Measurements from ENCODE around the gene EML2.
"Not testable (repeated sequence)": the region's sequence is repeated elsewhere in the genome, so short reads cannot be mapped to it uniquely, and the experiment has no call there.

Gene EML2

DNA sequence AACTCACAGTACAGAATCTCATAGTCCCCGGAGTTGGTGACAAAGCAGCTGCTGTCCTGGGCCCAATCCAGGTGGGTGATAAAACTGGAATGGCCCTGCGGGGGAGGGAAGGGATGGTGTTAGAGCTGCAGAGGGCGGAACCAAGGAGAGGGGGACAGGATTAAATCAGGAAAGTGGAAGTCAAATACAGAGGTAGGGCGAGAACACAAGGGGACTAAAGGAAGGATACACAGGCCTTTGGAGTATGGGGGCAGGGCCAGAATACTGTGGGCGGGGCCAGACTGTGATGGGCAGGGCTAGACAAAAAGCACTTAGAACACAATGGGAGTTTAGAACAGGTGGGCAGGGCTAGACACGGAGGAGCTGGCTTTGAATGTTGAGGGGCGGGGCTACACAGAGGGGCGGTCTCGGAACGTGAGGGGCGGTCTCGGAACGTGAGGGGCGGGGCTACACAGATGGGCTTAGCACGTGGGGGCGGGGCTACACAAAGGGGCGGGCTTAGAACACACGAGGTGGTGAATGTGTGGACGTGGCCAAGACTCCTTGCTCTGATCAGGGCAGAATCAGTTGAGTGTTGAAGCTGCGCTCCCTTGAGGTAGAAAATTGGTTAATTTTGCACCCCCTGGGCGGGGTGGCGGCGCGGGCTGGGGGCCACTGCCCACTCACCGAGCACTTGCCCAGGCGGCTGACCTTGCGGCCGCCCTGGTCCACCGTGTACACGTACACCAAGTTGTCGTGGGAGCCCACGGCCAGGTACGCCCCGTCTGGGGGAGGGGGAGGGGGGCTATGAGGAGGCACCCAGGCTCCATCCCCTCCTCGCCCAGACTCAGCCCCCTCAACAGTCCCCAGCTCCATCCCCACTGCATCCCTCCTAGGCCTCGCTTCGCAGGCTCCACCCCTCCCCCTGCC lies 23.1 kb downstream of the EML2 start:
- no peak for DNase-seq (ENCODE audit: low read depth)

DNA sequence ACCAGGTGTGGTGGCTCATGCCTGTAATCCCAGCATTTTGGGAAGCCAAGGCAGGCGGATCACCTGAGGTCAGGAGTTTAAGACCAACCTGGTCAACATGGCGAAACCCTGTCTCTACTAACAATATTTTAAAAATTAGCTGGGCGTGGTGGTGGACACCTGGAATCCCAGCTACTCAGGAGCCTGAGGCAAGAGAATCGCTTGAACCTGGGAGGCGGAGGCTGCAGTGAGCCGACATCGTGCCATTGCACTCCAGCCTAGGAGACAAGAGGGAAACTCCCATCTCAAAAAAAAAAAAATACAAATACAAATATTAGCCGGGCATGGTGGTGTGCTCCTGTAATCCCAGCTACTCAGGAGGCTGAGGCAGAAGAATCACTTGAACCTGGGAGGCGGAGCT lies 24.1 kb downstream of the EML2 start:
- not testable (repeated sequence) for DNase-seq (ENCODE audit: low read depth)

DNA sequence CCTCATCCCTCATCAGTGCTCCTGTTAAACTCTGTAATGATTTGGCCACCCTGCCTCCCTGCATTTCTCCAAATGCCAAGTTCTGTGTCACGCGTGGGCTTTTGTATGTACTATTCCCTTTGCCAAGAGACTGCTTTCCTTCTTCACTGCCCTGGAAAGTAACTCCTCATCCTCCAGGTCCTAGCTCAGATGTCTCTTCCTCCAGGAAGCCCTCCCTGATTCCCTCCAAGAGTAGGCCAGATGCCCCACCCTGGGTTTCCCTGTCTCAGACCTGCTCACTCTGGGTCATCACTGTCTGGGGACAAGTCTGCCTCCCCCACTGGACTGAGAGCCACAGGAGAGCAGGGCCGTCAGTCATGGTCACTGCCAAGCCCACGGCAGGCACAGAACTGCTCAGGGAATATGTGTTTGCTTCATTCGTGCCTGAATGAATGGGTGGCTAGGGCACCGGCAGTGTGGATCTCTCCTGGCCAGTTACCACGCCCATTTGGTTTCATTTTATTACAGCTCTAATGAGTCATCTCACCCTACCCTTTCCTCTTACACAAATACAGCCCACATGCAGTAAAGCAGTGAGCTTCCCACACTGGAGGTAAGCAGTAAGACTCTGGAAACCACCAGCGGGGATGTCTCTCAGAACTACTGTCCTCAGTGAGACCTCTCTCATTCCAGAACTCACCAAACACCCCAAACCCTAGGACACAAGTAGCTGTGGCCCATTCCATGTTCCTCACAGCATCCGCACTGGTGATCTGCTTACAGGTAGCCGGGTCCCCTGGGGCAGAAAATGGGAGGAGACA lies 25.1 kb downstream of the EML2 start:
- DNase-seq (ENCODE audit: low read depth): peak; percentile 85

DNA sequence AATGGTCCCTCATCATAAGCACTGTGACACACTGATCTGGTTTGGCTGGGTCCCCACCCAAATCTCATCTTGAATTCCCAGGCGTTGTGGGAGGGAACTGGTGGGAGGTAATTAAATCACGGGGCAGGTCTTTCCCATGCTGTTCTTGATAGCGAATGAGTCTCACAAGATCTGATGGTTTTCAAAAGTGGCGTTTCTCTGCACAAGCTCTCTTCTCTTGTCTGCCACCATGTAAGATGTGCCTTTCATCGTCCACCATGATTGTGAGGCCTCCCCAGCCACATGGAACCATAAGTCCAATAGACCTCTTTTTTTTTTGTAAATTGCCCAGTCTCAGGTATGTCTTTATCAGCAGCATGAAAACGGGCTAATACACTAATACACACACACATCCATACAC lies 30.2 kb downstream of the EML2 start:
- no peak for DNase-seq (ENCODE audit: low read depth)

DNA sequence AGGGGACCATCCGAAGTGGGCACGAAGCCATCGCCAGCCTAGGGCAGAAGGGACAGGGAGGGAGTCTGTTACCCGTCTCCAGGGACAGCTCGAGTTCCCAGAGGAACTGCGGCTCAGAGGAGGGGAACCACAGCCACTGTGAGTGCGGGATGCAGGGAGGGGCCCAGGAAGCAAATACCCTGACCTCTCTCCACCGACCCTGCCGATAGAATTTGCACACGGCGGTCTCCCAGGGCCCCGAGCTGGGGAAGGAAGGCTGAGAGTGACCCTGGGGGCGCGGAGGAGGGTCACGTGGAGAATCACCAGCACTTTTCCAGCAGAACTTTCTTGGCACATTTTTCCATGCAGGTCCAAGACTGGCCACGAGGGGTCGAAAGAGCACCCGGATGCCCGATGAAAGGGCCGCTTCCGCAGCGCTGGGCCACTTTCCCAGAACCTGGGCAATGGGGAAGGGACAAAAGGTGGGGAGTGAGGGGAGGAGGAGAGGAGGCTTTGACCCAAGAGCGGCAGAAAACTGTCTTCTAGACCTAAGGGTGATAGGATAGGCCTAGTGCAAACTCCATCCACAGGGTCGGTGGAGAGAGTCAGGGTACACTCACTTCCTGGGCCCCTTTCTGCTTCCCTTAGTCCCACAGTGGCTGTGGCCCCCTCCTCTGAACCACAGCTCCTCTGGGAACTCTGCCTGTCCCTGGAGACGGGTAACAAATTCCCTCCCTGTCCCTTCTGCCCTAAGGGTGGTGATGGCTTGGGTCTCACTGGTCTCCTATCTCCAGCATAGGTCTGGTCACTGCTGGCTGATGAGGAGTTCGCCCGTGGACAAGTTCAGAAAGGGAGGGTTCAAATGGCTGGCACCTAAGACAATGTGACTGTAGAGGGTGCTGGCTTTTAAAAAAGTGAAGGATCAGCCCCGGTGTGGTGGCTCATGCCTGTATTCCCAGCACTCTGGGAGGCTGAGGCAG lies 31.8 kb downstream of the EML2 start:
- DNase-seq (ENCODE audit: low read depth): no peak

DNA sequence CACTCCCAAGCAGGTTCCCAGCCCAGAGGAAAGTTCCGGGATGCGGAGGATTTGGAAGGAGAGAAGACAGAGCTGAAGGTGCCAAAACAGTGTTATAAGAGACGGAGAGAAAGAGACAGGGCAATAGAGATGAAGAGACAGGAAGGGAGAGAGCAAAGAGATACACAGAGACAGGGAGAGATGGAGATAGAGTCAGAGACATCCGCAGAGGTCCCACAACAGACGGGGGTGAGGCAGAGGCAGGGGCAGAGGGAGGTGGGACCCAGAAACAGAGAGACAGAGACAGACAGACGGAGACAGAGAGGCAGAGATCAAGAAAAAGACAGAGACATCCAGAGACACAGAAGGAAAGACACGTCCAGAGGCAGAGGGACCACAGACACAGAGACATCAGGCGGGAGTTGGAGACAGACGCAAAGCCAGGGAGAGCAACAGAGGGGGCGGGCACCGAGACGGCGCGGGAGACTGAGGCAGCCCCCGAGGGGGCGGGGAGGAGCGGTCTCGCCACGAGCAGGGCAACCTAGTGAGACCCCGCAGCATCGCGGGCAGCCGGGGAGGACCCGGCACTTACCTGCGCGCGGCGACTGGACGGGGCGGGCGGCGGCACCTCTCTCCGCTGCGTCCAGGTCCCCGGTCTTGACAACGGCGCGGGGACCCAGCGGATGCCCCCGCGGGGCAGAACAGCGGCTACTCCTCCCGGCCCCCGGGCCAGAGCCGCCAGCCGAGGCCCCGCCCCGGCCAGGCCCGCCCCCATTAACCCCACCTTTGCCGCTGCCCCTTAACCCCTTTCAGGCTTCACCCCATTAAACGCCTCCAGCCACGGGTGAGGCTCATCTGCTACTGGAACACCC lies 37.4 kb downstream of the EML2 start, which contains the start of gene GPR4:
TSS of gene GPR4 (minus strand) at position 689 of the 851 bp plus-strand sequence. CDS start 10,346 bp downstream, outside the sequence.
- DNase-seq (ENCODE audit: low read depth): no peak

DNA sequence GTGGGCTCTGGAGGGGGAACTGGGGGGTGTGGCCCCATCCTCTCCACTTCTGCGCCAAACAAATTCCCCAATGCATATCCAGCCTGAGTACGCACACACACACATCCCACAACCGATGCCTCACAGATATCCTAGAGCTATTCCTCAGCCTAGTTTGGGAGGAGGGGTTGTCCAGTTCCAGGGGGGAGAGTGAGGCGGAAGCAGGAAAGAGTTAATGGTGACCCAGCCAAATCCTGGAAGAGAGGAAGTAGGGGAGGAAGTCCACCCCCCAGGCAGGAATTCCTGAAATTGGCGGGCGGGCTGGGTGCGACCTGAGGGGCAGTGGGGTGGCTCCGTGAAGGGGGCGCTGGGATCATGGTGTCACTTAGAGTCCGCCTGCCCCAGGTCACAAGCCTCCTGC lies 38.1 kb downstream of the EML2 start:
- DNase-seq (ENCODE audit: low read depth): no peak

DNA sequence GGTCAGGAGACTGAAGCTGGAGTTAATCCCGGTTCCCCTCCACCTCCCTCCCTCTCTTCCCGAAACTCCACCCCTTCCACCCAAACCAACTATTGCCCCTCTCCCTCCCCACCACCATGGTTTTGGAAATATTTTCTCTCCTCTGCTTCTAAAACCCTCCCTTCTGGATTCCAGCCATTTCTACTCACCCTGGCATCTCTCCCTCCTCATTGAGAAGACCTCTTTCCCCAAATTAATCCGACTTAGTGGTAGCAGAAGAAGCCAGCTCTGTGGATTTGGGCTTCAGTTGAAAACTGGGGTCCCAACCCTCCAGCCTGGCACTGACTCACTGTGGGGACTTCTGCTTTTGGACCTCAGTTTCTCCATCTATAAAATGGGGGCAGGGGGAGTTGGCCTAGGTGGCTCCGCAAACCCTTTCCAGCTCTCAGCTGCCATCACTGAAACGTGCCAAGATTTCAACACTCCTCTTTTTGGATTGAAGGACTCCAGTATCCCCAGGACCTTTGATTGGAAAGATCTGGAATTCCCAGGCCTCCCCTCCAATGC lies 38.8 kb downstream of the EML2 start:
- no peak for DNase-seq (ENCODE audit: low read depth)

DNA sequence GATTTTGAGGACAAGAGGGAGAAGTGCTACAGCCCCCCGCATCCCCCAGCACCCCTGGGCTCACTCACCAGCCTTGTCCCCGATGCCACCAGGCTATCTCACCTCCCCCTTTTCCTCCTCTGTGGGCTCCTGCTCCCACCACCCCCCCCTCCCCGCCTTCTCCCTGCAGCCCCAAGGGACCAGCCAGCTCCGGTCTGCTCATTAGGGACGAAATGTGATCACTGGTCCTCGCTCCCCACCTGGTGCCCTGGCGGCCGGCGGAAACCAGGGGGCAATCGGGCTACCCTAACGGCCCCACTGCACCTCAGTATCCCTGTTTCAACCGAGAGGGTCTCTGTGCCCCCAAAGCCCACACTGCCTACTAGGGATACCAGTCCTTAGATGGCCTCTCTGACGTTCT lies 39.9 kb downstream of the EML2 start:
- DNase-seq (ENCODE audit: low read depth): no peak

DNA sequence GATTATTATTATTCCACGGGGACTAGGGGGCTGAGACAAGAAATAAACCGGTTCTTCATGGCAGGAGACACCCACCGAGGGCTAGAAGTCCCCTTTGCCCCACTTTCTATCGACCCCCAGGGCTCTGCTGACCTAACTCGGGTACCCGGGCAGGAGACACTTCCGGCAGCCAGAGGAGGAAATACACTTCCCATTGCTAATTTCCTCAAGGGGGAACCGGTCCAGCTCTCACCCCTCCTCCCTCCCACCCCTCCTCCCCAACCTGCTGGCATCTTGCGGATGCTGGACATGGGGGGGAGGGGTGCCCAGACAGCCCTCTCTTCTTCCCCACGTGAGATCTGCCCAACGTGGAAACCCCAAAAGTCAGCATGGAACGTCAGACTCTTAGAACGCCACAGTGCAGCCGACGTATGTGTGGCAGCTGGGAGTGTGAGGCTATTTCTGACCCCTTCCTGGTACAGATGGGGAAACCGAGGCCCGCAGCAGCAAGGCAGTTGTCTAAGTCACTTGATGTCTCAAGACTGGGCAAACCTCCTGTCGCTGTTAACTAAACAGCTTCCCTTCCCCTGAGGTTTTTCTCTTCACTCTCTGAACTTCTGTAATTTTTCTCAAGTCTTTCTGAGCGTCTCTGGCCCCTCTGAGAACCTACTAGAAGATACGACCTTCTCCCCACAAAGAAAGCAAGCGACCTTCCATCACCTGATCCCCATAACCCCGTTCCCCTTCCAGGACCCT lies 40.8 kb downstream of the EML2 start:
- DNase-seq (ENCODE audit: low read depth): no peak

DNA sequence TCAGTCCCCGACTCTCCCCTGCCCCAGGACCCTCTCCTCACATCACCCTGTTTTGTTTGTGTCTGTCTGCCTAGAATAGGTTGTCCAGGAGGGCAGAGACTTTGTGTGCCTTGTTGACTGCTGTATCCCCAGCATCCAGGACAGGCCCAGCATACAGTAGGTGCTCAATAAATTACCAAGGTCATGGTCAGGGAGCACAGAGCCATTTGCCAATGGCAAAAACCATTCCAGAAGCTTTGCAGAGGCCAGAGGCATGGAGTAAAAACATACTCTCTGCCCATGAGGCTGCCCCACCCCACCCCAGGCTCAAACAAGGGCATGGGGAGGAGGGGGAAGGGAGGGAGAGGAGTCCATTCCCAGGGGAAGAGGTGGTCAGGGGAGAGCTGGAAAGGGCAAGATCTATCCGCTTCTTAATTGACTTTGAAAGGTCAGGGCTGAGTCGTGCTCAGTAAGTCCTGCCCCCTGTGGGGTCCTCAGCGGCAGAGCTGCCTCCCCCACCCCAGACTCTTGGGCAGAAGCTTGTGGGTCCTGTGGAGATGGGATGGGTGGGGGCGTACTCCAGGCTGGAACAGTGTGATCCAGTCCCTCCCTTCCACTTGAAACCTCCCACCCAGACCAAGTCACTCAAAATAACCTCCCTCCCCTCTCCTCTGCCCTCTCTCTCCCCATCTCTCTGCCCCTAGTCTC lies 41.6 kb downstream of the EML2 start:
- DNase-seq (ENCODE audit: low read depth): no peak

DNA sequence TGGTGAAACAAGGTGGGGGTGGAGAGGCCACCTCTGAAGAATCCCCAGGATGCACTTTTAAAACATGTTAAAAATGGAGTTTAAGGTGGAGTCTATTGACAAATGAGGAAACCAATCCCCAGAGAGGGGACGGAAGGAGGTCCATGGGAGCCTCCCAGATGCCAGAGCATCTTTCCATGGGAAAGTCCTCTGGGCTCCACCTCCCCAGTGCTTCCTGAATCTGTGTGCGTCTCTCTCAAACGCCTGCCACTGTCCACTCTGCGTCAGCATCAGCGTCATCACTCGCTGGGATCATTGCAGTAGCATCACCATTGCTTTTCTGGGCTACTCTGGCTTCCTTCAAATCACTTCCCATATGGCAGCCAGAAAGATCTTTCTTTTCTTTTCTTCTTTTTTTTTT lies 43.4 kb downstream of the EML2 start:
- DNase-seq (ENCODE audit: low read depth): no peak

DNA sequence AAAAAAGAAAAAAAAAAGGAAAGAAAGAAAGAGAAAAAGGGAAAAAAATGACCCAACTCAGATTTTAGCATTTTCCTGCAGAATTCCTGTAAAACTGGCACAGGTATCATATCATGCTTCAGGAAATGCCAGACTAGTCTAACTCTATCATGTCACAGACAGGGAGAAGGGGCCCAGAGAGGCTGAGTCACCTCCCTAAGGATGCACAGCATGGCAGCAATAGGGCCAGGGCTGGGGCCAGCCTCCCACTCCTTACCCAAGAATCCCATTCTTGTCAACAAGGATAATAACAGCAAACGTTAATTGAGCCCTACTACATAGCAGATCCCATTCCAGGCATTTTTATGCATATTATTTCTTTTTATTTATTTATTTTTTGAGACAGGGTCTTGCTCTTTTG lies 45.7 kb downstream of the EML2 start:
- DNase-seq (ENCODE audit: low read depth): no peak

DNA sequence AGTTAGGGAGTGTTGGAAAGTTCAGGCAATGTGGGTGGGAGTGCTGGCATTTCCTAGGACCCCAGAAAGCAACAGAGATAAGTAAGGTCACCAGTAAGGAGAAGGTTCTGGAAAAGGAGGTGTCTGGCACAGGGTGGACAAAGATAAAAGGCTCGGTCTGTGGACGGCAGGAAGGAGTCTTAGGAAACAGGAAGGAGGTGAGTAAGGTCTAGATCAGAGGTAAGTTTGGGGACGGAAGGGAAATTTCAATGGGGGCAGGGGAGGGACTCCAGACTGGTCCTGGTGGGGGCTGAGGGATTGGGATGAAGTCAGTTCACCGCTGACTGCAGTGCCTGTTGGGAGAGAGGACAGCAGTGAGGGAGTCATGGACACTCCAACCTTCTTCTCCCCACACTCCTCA lies 46.8 kb downstream of the EML2 start:
- no peak for DNase-seq (ENCODE audit: low read depth)

DNA sequence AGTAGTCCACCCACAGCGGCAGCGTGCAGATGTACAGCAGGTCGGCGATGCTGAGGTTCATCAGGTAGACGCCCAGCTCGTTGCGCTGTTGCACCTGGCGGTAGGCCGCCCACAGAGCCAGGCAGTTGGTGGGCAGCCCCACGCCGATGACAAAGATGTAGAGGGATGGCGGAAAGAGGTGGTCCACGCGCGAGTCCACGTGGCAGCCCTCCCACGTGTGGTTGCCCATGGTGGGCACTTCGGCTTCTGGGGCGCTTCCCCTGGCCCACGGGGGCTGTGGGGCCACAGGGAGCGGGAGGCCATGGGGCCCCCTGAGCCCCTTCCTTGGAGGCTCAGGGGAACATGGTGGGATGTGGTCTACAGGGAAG lies 47.6 kb downstream of the EML2 start:
- DNase-seq (ENCODE audit: low read depth): no peak

DNA sequence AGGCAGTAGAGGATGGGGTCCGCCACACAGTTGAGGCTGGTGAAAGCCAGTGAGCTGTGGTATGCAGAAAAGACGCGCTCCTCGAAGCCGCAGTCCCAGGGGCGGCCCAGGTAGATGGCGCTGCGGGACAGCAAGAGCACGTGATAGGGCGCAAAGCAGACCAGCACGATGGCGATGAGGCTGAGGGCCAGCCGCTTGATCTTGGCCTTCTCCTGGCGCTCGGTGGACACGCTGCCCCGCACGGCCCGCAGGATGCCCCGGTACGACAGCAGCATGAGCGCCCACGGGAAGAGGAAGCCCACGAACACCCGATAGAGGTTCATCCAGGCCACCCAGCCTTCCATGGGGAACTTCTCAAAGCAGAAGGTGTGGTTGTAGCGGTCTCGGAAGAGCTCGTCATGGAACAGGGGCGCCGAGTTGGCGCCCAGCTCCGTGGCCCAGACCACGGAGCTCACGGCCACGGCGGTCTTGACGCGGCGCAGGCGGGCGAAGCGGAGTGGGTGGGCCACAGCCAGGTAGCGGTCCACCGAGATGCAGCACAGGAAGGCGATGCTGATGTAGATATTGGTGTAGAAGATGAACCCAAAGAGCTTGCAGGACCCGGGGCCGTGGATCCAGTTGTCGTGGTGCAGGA lies 48.1 kb downstream of the EML2 start:
- no peak for DNase-seq (ENCODE audit: low read depth)

DNA sequence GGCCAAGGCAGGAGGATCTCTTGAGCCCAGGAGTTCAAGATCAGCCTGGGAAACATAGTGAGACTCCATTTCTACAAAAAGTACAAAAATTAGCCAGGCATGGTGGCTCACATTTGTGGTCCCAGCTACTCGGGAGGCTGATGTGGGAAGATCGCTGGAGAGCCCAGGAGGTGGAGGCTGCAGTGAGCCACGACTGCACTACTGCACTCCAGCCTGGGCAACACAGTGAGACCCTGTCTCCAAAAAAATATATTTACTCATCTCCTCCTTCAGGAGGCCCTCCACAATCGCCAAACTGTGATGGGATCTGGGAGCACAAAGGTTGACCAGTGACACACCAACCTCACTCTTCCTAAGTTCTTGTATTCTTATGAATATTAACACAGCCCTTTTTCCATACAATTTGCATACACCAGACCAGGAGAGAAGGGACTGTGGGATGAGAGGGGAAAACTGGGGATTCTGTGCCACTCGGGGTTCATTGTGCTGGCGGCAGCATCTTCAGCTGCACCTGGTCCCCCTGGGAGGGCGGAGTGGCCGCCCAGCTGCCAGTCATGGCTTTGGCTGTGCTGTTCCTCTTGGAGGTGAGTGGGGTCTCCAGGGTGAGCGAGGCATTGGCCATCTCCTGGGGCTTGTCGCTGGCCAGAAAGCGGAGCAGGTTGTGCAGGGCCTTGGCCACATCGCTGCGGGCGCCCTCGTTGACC lies 48.7 kb downstream of the EML2 start:
- DNase-seq (ENCODE audit: low read depth): no peak

DNA sequence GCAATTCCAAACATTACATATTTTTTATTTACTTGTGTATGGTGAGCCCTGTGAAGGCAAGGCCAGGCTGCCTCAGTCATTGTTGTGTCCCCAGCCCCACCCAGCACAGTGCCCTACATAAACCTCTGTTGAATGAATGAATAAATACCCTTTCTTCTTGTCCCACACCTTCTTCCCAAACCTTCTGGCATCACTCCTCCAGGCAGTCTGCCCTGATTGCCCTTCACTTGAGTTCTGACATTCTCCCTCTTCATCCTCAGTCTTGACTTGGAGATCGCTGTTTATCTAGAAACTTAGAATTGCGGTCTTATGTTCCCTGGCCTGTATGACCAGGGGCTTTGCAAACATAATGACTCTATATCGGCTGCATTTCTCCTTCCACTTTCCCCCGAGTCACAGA lies 49.4 kb downstream of the EML2 start:
- no peak for DNase-seq (ENCODE audit: low read depth)
